Tibial artery (tissue), 4 donors: ENCODE data around the gene RELA.

ENCODE experiments used
- DNase-seq, 2 donors: peaks; one replicate each; pipeline ENCODE4 v3.0.0-alpha.2; 2019
- H3K27ac ChIP-seq, 2 donors: fragments of 200-600 bp; sonication (generic) in 1 of 2; 1 replicate in 1 of 2; 2 replicates in 1 of 2; pipeline ENCODE4 v1.5.1; 2018 to 2019; ENCODE audit warnings: mild to moderate bottlenecking in 1 of 2
- H3K27me3 ChIP-seq, 2 donors: fragments of 200-600 bp; sonication (generic) in 1 of 2; one replicate each; pipeline versions ENCODE4 v1.5.1 to v1.6.0; 2016 to 2019
- H3K36me3 ChIP-seq, 3 donors: fragments of 200-600 bp; sonication (generic) in 2 of 3; one replicate each; pipeline ENCODE4 v1.5.1; 2016 to 2019; ENCODE audit warnings: mild to moderate bottlenecking in 2 of 3
- H3K4me1 ChIP-seq, 4 donors: fragments of 200-600 bp; sonication (generic) in 2 of 4; 1 replicate in 3 of 4; 2 replicates in 1 of 4; pipeline ENCODE4 v1.5.1; 2016 to 2019
- H3K4me3 ChIP-seq, 2 donors: fragments of 200-600 bp; sonication (generic) in 1 of 2; 1 replicate in 1 of 2; 2 replicates in 1 of 2; pipeline ENCODE4 v1.5.1; 2018 to 2019; ENCODE audit warnings: mild to moderate bottlenecking in 2 of 2
- H3K9me3 ChIP-seq, 3 donors: fragments of 200-600 bp; sonication (generic) in 1 of 3; one replicate each; pipeline ENCODE4 v1.5.1; 2016 to 2019
- CTCF ChIP-seq, 2 experiments: fragments of 200-600 bp in 1 of 2; fragments of 450-650 bp in 1 of 2; IDR thresholded peaks; one replicate each; pipeline ENCODE4 v1.5.1; 2017 to 2019; ENCODE audit warnings: antibody characterized with exemption in 2 of 2, mild to moderate bottlenecking in 1 of 2, moderate library complexity in 1 of 2
- intact Hi-C: fragments of 100-400 bp; cut with DNase I; formaldehyde crosslinking; loops from one replicate; pipeline ENCODE4 v1.15.0; 2023; ENCODE audit warnings: low total_unique reads

Gene RELA

GRCh38 chr11:65623177-65623576, 39.5 kb downstream of the RELA start:
- Histone ChIP-seq H3K36me3 (peaks cover 72 to 100% (median 95%) of the 10 kb centered on the region in 3 donors), H3K4me3 (no peak overlapping the region), H3K9me3 (no peaks in the 10 kb centered on the region), H3K4me1 (peaks cover 0 to 7% (median 0%) of the 10 kb centered on the region in 4 donors), H3K27me3 (no peaks in the 10 kb centered on the region), H3K27ac (no peak overlapping the region)
- no peak for TF ChIP-seq CTCF (IDR thresholded peaks at IDR 0.05)
- intact Hi-C loops = no loop called here
- no peak for DNase-seq

GRCh38 chr11:65622011-65622410, 40.7 kb downstream of the RELA start:
- intact Hi-C loops = no loop called here
- no peaks in the 10 kb centered on the region for H3K9me3 ChIP-seq
- DNase-seq = no peak

GRCh38 chr11:65621460-65621859, 41.3 kb downstream of the RELA start:
- no peak for TF ChIP-seq CTCF (IDR thresholded peaks at IDR 0.05)
- intact Hi-C loops = no loop called here
- no peak for DNase-seq
- Histone ChIP-seq H3K4me3 (no peak overlapping the region), H3K9me3 (no peaks in the 10 kb centered on the region), H3K27ac (no peak overlapping the region), H3K4me1 (peaks cover 0 to 21% (median 13%) of the 10 kb centered on the region in 4 donors), H3K36me3 (peaks cover 60 to 98% (median 89%) of the 10 kb centered on the region in 3 donors), H3K27me3 (no peaks in the 10 kb centered on the region)

More at GRCh38 chr11:65622011-65622410, 40.7 kb downstream of the RELA start:
- no peak for TF ChIP-seq CTCF (IDR thresholded peaks at IDR 0.05)
- H3K4me3 ChIP-seq = no peak overlapping the region
- H3K4me1 ChIP-seq = peaks cover 0 to 16% (median 7%) of the 10 kb centered on the region in 4 donors
- H3K36me3 ChIP-seq = peaks cover 65 to 100% (median 94%) of the 10 kb centered on the region in 3 donors
- no peaks in the 10 kb centered on the region for H3K27me3 ChIP-seq
- H3K27ac ChIP-seq = no peak overlapping the region

- H3K4me3 ChIP-seq = no peak overlapping the region
- intact Hi-C loops = no loop called here
- no peak overlapping the region for H3K27ac ChIP-seq
- H3K4me1 ChIP-seq = peaks cover 0 to 25% (median 17%) of the 10 kb centered on the region in 4 donors
- TF ChIP-seq CTCF (IDR thresholded peaks at IDR 0.05) = no peak
- H3K27me3 ChIP-seq = no peaks in the 10 kb centered on the region
- DNase-seq = peak in 1 of 2 donors; percentile 66
- no peaks in the 10 kb centered on the region for H3K9me3 ChIP-seq
- H3K36me3 ChIP-seq = peaks cover 52 to 90% (median 81%) of the 10 kb centered on the region in 3 donors
Observed at GRCh38 chr11:65620666-65621065, 42.0 kb downstream of the RELA start.

- H3K27ac ChIP-seq = no peak overlapping the region
- H3K36me3 ChIP-seq = peaks cover 43 to 77% (median 68%) of the 10 kb centered on the region in 3 donors
- no peak overlapping the region for H3K4me3 ChIP-seq
- DNase-seq = peak in 1 of 2 donors; percentile 63
- intact Hi-C loops = loop anchor here (5.0 kb wide), 2 partner anchors 43 to 198 kb away; partner anchors contain the start of gene RELA
- no peaks in the 10 kb centered on the region for H3K27me3 ChIP-seq
- no peaks in the 10 kb centered on the region for H3K9me3 ChIP-seq
- H3K4me1 ChIP-seq = peaks cover 0 to 25% (median 17%) of the 10 kb centered on the region in 4 donors
- TF ChIP-seq CTCF (IDR thresholded peaks at IDR 0.05) = no peak
Observed at GRCh38 chr11:65619281-65619928, 43.3 kb downstream of the RELA start.
